Subcutaneous adipose tissue (tissue), 4 donors: ENCODE data around the gene LLPH. TPM values are rescaled to one million over a fixed set of nuclear protein-coding genes. Genes with fewer than 3 reads are reported as not detected.

Experiments
- CTCF ChIP-seq: fragments of 450-650 bp; IDR thresholded peaks from one replicate; pipeline ENCODE4 v1.5.1; 2016; ENCODE audit warnings: low read depth, mild to moderate bottlenecking, control low read depth, antibody characterized with exemption, moderate library complexity
- total RNA-seq, 4 donors: library from RNA; depleted of rRNA; stranded (reverse); fragments of >200 nt; gene quantifications; one replicate each; pipeline ENCODE4 v1.1.0, GENCODE V29; 2016

Gene LLPH
- total RNA-seq, 4 donors from 2014 or later: 4.9 to 6.8 (median 5.5) TPM

DNA sequence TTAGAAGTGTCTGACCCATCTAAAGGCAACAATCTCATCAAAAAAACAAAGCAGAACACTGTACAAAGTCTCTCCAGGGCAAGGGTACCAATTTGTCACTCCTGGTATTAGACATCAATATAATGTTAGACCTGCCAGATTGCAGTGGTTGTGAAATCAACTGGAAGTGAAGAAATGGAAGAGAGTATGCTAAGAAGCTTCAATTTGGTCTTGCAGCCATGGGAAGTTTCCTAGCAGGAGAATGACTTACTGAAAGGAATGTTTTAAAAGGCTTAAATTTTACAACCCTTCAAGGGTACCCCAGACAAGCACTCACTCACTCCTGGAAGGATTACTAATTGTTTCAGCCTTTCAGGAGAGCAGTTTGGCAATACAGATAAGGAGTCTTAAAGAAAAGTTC lies 18.9 kb downstream of the LLPH start:
- TF ChIP-seq CTCF: no peak

DNA sequence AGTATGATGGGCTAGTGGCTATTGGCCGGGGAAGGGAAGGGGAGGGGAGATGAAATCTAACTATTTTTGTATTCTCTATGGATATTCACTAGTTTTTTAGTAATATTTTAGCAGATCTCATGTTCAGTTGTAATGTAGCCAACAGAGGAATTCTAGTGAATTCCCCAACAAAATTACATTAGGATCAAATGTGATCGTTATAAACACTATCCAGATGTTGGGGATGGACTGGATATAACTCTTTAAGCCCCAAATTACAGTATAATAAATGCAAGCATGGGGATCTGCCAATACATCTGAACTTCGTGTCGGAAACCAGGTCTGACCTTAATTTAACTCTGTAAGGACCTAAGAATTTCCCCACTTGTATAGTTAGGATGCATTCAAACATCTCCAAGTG lies 21.5 kb downstream of the LLPH start:
- TF ChIP-seq CTCF: no peak

DNA sequence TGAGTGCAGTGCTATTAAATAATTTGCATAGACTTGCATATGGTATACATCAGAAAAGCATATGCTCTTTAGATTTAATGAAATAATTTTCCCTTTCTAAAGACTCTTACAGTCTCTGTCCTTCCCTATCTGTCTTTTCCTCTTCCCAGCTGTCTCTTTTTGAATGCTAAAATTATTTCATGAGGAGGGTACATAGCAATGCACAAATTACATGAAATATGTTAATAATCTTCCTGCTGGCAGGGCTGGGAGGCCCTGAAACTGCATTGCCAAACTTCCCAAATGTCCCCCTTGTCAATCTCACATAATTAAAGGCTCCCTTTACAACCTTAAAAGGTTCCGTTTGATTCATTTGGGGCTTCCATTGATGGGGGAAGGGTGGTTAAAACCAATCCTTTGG lies 22.2 kb downstream of the LLPH start:
- TF ChIP-seq CTCF: no peak

- no peak for TF ChIP-seq CTCF
Measured at GRCh38 chr12:66107451-66107915, 23.1 kb downstream of the LLPH start.

DNA sequence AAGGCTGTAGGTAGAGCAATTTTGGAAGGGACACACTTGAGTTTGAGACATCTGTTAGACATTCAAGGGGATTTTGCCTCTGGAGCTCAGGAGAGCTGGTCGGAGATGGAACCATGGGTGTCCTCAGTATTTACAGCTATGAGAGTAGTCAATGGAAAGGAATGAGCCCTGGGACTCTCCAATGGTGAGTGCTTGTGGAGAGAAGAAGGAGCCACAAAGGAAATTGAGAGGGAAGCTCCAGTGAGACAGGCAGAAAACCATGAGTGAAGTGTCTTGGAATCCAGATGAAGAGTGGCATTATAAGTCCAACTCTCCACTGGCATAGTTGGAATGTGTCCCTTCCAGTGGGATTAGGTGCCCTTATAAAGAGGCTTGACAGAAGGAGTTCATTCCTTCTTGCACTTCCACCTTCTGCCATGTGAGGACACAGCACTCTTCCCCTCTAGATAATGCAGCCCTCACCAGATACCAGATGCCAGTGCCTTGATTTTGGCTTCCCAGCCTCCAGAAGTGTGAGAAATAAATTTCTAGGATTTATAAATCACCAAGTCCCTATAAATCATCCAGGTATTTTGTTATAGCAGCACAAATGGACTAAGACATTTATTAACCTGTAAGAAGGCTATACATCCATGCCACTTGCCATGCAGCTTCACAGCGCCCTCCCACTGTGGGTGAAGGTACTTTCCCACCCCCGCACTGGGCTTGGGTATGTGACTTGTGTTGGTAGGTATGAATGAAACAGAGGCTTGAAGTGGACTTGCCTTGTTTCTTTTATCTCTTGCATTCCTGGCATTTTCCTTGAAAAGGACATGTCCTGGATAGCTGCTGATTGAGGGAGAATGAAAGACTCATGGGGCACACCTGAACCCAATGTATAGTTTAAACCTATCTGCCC lies 27.3 kb downstream of the LLPH start:
- TF ChIP-seq CTCF: no peak

DNA sequence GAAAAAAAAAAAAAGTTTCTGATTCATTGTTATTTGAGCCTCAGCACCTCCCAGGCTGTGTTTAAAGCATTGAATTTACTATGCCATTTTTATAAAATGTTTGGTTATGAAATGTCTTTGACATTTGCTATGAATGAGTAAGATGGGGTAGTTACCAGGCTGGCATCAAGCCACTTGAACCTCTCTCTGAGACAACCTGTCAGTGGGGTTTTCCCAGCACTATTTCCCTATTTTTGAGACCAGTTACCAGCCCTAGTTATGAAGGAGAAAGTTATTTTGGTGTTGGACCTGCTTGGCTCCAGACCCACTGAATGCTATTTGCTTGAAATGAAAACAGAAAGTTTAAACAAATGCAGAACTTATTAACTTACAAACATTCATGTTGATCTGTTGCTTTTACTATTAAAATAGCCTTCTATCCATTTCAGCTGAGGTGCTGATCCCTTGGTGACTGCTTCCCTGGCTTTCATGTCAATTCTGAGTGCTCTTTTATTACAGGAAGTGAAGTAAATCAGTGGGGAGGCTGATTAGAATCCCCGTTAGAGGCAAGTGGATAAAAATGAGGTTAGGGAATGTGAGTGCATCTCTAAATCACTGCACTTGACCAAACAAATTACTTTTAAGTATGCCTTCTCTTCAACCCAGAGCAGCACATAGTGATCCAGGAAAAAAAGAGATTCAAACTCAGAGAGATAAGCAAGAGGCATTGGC lies 37.8 kb downstream of the LLPH start:
- no peak for TF ChIP-seq CTCF

GRCh38 chr12:66090157-66090556 lies 40.4 kb downstream of the LLPH start:
- no peak for TF ChIP-seq CTCF
